ENCODE data around the gene C4orf50.
A peak's percentile ranks its signal among the peaks of the same experiment; 100 is the strongest.

C4orf50 gene

GRCh38 chr4:5889002-5889696 lies 129.1 kb downstream of the C4orf50 start:
- Histone ChIP-seq H3K4me3 (ENCODE audit: low read depth in 1 of 2, low read length in 2 of 2) (no peak overlapping the region), H3K4me1 (ENCODE audit: control insufficient read depth in 1 of 2, insufficient read depth in 2 of 2, low read length in 2 of 2) (no peaks in the 10 kb centered on the region), H3K27ac (ENCODE audit: low read depth, low read length) (no peak overlapping the region), H3K9ac (ENCODE audit: low read depth in 1 of 2, low read length in 2 of 2) (no peak overlapping the region), H3K36me3 (ENCODE audit: control insufficient read depth in 1 of 2, insufficient read depth in 2 of 2, low read length in 2 of 2) (no peaks in the 10 kb centered on the region), H3K9me3 (ENCODE audit: control insufficient read depth in 1 of 2, low read length in 2 of 2) (no peaks in the 10 kb centered on the region), H3K27me3 (ENCODE audit: control insufficient read depth in 1 of 2, insufficient read depth in 2 of 2, low read length in 2 of 2) (peaks cover 47 to 53% of the 10 kb centered on the region in 2 donors)

- Histone ChIP-seq H3K9ac (ENCODE audit: low read depth in 1 of 2, low read length in 2 of 2) (no peak overlapping the region), H3K36me3 (ENCODE audit: control insufficient read depth in 1 of 2, insufficient read depth in 2 of 2, low read length in 2 of 2) (no peaks in the 10 kb centered on the region)
Observed at GRCh38 chr4:5888222-5889001, 129.8 kb downstream of the C4orf50 start.

GRCh38 chr4:5887361-5888221 lies 130.6 kb downstream of the C4orf50 start:
- no peak overlapping the region for H3K9ac ChIP-seq (ENCODE audit: low read depth in 1 of 2, low read length in 2 of 2)
- peaks cover 38 to 42% of the 10 kb centered on the region in 2 donors for H3K27me3 ChIP-seq (ENCODE audit: control insufficient read depth in 1 of 2, insufficient read depth in 2 of 2, low read length in 2 of 2)
- H3K4me1 ChIP-seq (ENCODE audit: control insufficient read depth in 1 of 2, insufficient read depth in 2 of 2, low read length in 2 of 2), result no peaks in the 10 kb centered on the region
- H3K4me3 ChIP-seq (ENCODE audit: low read depth in 1 of 2, low read length in 2 of 2), result peak overlapping the region; percentile 8 to 21
- H3K9me3 ChIP-seq (ENCODE audit: control insufficient read depth in 1 of 2, low read length in 2 of 2), result no peaks in the 10 kb centered on the region
- H3K27ac ChIP-seq (ENCODE audit: low read depth, low read length), result no peak overlapping the region
- no peaks in the 10 kb centered on the region for H3K36me3 ChIP-seq (ENCODE audit: control insufficient read depth in 1 of 2, insufficient read depth in 2 of 2, low read length in 2 of 2)

More at GRCh38 chr4:5888222-5889001, 129.8 kb downstream of the C4orf50 start:
- Histone ChIP-seq H3K9me3 (ENCODE audit: control insufficient read depth in 1 of 2, low read length in 2 of 2) (no peaks in the 10 kb centered on the region), H3K4me1 (ENCODE audit: control insufficient read depth in 1 of 2, insufficient read depth in 2 of 2, low read length in 2 of 2) (no peaks in the 10 kb centered on the region), H3K27ac (ENCODE audit: low read depth, low read length) (no peak overlapping the region), H3K27me3 (ENCODE audit: control insufficient read depth in 1 of 2, insufficient read depth in 2 of 2, low read length in 2 of 2) (peaks cover 41 to 45% of the 10 kb centered on the region in 2 donors), H3K4me3 (ENCODE audit: low read depth in 1 of 2, low read length in 2 of 2) (no peak overlapping the region)

GRCh38 chr4:5887011-5887360 lies 131.2 kb downstream of the C4orf50 start:
- H3K9ac ChIP-seq (ENCODE audit: low read depth in 1 of 2, low read length in 2 of 2), result no peak overlapping the region
- peaks cover 36 to 39% of the 10 kb centered on the region in 2 donors for H3K27me3 ChIP-seq (ENCODE audit: control insufficient read depth in 1 of 2, insufficient read depth in 2 of 2, low read length in 2 of 2)
- no peak overlapping the region for H3K27ac ChIP-seq (ENCODE audit: low read depth, low read length)

GRCh38 chr4:5885733-5886132 lies 132.5 kb downstream of the C4orf50 start:
- H3K4me1 ChIP-seq (ENCODE audit: control insufficient read depth in 1 of 2, insufficient read depth in 2 of 2, low read length in 2 of 2), result no peaks in the 10 kb centered on the region
- H3K9ac ChIP-seq (ENCODE audit: low read depth in 1 of 2, low read length in 2 of 2), result no peak overlapping the region
- no peaks in the 10 kb centered on the region for H3K9me3 ChIP-seq (ENCODE audit: control insufficient read depth in 1 of 2, low read length in 2 of 2)
- no peak overlapping the region for H3K27ac ChIP-seq (ENCODE audit: low read depth, low read length)
- H3K27me3 ChIP-seq (ENCODE audit: control insufficient read depth in 1 of 2, insufficient read depth in 2 of 2, low read length in 2 of 2), result peaks cover 28% of the 10 kb centered on the region in 2 donors
- H3K36me3 ChIP-seq (ENCODE audit: control insufficient read depth in 1 of 2, insufficient read depth in 2 of 2, low read length in 2 of 2), result no peaks in the 10 kb centered on the region
- no peak overlapping the region for H3K4me3 ChIP-seq (ENCODE audit: low read depth in 1 of 2, low read length in 2 of 2)

More at GRCh38 chr4:5887011-5887360, 131.2 kb downstream of the C4orf50 start:
- H3K9me3 ChIP-seq (ENCODE audit: control insufficient read depth in 1 of 2, low read length in 2 of 2), result no peaks in the 10 kb centered on the region
- H3K4me1 ChIP-seq (ENCODE audit: control insufficient read depth in 1 of 2, insufficient read depth in 2 of 2, low read length in 2 of 2), result no peaks in the 10 kb centered on the region
- no peaks in the 10 kb centered on the region for H3K36me3 ChIP-seq (ENCODE audit: control insufficient read depth in 1 of 2, insufficient read depth in 2 of 2, low read length in 2 of 2)
- H3K4me3 ChIP-seq (ENCODE audit: low read depth in 1 of 2, low read length in 2 of 2), result peak overlapping the region in 1 of 2 donors; percentile 8

- H3K27ac ChIP-seq (ENCODE audit: low read depth, low read length), result no peak overlapping the region
Observed at GRCh38 chr4:5884796-5885195, 133.4 kb downstream of the C4orf50 start.

GRCh38 chr4:5883916-5884315 lies 134.3 kb downstream of the C4orf50 start:
- Histone ChIP-seq H3K9ac (ENCODE audit: low read depth in 1 of 2, low read length in 2 of 2) (no peak overlapping the region), H3K9me3 (ENCODE audit: control insufficient read depth in 1 of 2, low read length in 2 of 2) (no peaks in the 10 kb centered on the region), H3K4me3 (ENCODE audit: low read depth in 1 of 2, low read length in 2 of 2) (no peak overlapping the region), H3K27me3 (ENCODE audit: control insufficient read depth in 1 of 2, insufficient read depth in 2 of 2, low read length in 2 of 2) (peaks cover 11 to 15% of the 10 kb centered on the region in 2 donors), H3K4me1 (ENCODE audit: control insufficient read depth in 1 of 2, insufficient read depth in 2 of 2, low read length in 2 of 2) (no peaks in the 10 kb centered on the region), H3K27ac (ENCODE audit: low read depth, low read length) (no peak overlapping the region), H3K36me3 (ENCODE audit: control insufficient read depth in 1 of 2, insufficient read depth in 2 of 2, low read length in 2 of 2) (no peaks in the 10 kb centered on the region)

More at GRCh38 chr4:5884796-5885195, 133.4 kb downstream of the C4orf50 start:
- Histone ChIP-seq H3K9me3 (ENCODE audit: control insufficient read depth in 1 of 2, low read length in 2 of 2) (no peaks in the 10 kb centered on the region), H3K36me3 (ENCODE audit: control insufficient read depth in 1 of 2, insufficient read depth in 2 of 2, low read length in 2 of 2) (no peaks in the 10 kb centered on the region), H3K4me1 (ENCODE audit: control insufficient read depth in 1 of 2, insufficient read depth in 2 of 2, low read length in 2 of 2) (no peaks in the 10 kb centered on the region), H3K27me3 (ENCODE audit: control insufficient read depth in 1 of 2, insufficient read depth in 2 of 2, low read length in 2 of 2) (peaks cover 20 to 24% of the 10 kb centered on the region in 2 donors), H3K9ac (ENCODE audit: low read depth in 1 of 2, low read length in 2 of 2) (no peak overlapping the region), H3K4me3 (ENCODE audit: low read depth in 1 of 2, low read length in 2 of 2) (no peak overlapping the region)

GRCh38 chr4:5882947-5883346 lies 135.3 kb downstream of the C4orf50 start:
- Histone ChIP-seq H3K9ac (ENCODE audit: low read depth in 1 of 2, low read length in 2 of 2) (no peak overlapping the region), H3K4me3 (ENCODE audit: low read depth in 1 of 2, low read length in 2 of 2) (no peak overlapping the region), H3K4me1 (ENCODE audit: control insufficient read depth in 1 of 2, insufficient read depth in 2 of 2, low read length in 2 of 2) (no peaks in the 10 kb centered on the region), H3K36me3 (ENCODE audit: control insufficient read depth in 1 of 2, insufficient read depth in 2 of 2, low read length in 2 of 2) (no peaks in the 10 kb centered on the region), H3K27me3 (ENCODE audit: control insufficient read depth in 1 of 2, insufficient read depth in 2 of 2, low read length in 2 of 2) (peaks cover 9 to 12% of the 10 kb centered on the region in 2 donors), H3K27ac (ENCODE audit: low read depth, low read length) (no peak overlapping the region), H3K9me3 (ENCODE audit: control insufficient read depth in 1 of 2, low read length in 2 of 2) (no peaks in the 10 kb centered on the region)

- Histone ChIP-seq H3K27me3 (ENCODE audit: control insufficient read depth in 1 of 2, insufficient read depth in 2 of 2, low read length in 2 of 2) (peaks cover 0 to 3% of the 10 kb centered on the region in 2 donors), H3K9me3 (ENCODE audit: control insufficient read depth in 1 of 2, low read length in 2 of 2) (no peaks in the 10 kb centered on the region), H3K36me3 (ENCODE audit: control insufficient read depth in 1 of 2, insufficient read depth in 2 of 2, low read length in 2 of 2) (no peaks in the 10 kb centered on the region), H3K9ac (ENCODE audit: low read depth in 1 of 2, low read length in 2 of 2) (no peak overlapping the region), H3K4me1 (ENCODE audit: control insufficient read depth in 1 of 2, insufficient read depth in 2 of 2, low read length in 2 of 2) (no peaks in the 10 kb centered on the region), H3K4me3 (ENCODE audit: low read depth in 1 of 2, low read length in 2 of 2) (no peak overlapping the region), H3K27ac (ENCODE audit: low read depth, low read length) (no peak overlapping the region)
Observed at GRCh38 chr4:5881340-5881739, 136.9 kb downstream of the C4orf50 start.
